Erythroblast (primary cell): ENCODE measurements around the gene STAT5B.

Source experiments
- GATA1 ChIP-seq: IDR thresholded peaks from 2 replicates; pipeline ENCODE4 v1.6.1; 2011; ENCODE audit warnings: low read depth, mild to moderate bottlenecking, control low read depth, low read length, moderate library complexity
- POLR2A ChIP-seq: IDR thresholded peaks from 2 replicates; pipeline ENCODE4 v1.6.1; 2011; ENCODE audit warnings: mild to moderate bottlenecking, low read length

DNA sequence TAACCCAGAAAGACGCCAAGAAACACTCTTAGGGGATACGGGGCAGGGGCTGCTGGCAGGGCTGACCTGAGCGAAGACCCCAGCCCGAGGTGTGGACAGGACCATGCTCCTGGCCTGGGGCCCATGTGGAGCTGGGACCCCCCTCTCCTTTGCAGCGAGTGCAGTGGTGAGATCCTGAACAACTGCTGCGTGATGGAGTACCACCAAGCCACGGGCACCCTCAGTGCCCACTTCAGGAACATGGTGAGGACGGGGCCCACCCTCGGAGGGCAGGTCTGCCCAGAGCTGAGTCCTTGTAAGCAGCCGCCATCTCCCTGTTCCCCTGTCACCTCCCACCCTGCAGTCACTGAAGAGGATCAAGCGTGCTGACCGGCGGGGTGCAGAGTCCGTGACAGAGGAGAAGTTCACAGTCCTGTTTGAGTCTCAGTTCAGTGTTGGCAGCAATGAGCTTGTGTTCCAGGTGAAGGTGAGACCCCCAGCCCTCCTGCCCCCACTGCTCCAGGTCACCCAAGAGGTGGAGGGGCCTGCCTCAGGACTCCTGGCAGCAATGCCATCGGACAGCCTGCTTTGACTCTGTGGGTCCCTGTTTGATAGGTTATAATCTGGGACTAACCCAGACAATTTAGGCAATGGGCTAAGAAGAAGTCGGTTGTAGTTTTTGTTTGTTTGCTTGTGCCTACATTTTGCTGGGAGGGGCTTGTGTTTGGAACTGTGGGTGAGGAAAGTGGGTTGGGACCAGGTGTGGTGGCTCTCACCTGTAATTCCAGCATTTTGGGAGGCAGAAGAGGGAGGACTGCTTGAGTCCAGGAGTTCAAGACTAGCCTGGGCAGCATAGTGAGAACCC is 28.2 kb upstream of the STAT5B start:
- TF ChIP-seq POLR2A (no peak), GATA1 (no peak)
